GM19193 (cell line): ENCODE data around the gene GLUL.

Source experiments
- POLR2A ChIP-seq: IDR thresholded peaks from 4 replicates; pipeline ENCODE4 v1.6.1; 2011; ENCODE audit not compliant: insufficient read depth, insufficient read length; ENCODE audit errors: extremely low read depth

Gene GLUL

DNA sequence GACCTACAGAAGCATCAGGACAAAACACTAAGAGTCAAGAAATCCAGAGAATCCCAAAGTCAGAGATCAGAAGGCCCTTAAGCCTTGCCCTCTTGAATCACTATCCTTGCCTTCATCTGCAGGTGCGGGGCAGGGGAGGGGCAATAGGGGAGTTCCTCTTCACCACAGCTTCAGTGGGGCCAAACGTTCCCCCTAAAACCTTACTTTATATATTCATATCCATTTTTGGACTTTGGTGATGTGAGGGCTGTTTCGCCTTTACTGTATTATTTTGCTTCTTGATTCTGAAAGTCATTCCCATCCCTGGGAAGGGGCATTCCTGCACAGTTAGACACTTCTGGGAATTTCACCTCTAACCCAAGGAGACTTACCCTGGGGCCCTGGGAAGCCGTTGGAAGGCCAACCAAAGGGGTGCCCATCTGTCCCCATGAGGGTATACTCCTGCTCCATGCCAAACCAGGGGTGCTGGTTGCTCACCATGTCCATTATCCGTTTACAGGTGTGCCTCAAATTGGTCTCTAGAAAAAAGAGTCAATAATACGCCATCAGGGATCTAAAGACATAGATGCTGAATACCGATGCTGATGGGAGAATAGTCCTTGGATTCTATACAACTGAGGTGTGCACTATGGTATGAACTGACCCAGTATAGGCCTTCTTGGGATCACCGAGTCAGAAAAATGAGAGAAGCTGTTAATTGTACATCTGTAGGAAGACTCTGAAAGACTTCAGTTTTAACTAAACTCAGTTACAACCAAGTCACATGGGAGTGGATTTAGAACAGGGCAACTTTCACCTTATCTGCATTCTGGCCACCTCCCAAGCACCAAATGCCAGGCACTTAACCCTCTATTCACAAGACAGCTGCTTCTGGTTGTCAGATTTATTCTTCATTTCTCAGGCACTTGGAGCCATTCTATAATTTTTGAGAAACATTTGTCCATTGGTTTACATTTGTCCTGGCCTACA, 5.4 kb downstream of the GLUL start:
- no peak for TF ChIP-seq POLR2A

DNA sequence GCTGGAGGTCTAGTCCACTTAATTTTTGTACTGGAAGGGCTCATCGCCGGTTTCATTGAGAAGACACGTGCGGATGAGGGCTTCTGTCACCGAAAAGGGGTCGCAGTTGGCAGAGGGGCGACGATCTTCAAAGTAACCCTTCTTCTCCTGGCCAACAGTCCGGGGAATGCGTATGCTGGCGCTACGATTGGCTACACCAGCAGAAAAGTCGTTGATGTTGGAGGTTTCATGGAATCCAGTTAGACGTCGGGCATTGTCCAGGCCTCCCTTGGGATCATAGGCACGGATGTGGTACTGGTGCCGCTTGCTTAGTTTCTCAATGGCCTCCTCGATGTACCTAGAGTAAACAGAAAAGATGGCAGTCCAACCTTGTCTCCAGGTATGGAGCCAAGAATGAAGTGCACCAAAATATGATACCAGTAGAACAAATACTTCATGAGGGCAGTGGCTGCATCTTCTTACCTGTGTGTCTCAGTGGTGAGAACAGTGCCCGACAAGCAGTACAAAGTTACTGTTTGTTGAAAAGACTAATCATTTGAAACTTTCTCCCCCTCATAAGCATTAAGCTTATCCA, 7.1 kb downstream of the GLUL start:
- TF ChIP-seq POLR2A: no peak

DNA sequence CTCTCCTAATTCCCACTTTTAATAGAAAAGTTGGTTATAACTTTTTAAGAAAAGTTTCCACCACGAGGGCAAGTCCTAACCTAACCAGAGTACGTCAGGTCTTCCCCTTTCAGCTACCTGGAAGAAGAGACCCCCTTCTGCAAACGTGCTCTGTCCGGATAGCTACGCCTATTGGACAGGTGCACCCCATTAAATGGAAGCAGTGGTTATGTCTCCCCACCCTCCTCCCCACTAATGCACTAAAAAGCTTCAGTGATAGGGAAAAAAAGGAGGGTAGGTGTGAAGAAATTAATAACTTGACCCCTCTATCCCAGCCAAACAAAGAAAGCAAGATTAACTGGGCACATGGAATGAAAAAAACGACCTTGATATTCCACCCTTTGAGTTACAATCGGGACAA, 7.7 kb downstream of the GLUL start:
- no peak for TF ChIP-seq POLR2A

DNA sequence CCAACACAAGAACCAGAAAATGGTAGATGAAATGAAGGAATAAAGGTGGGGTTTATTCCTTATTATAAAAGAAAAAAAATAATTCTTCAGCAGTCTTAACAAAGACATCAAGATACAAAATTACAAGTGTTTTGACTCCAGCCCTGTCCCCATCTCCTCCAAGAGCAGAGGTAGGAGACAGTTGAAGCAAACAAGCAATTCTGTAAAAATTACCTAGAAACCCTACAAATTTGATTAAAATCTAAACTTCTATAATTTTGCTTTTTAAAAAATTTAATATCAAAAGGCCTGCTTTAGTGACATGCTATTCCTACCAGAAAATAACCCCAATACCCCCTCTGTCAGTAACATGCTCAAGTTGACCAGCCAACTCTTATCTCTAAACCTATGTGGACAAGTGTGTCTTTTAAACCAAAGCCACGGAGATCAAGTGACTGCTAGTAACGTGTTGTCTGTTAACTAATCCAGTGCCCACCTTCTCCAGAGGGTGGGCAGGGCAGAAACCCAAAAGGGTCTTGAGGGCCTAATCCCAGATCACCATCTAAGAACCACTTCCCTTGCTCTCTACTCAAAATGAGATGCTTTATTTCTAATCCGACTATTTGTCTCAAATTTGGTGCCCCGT, 8.4 kb downstream of the GLUL start:
- no peak for TF ChIP-seq POLR2A

DNA sequence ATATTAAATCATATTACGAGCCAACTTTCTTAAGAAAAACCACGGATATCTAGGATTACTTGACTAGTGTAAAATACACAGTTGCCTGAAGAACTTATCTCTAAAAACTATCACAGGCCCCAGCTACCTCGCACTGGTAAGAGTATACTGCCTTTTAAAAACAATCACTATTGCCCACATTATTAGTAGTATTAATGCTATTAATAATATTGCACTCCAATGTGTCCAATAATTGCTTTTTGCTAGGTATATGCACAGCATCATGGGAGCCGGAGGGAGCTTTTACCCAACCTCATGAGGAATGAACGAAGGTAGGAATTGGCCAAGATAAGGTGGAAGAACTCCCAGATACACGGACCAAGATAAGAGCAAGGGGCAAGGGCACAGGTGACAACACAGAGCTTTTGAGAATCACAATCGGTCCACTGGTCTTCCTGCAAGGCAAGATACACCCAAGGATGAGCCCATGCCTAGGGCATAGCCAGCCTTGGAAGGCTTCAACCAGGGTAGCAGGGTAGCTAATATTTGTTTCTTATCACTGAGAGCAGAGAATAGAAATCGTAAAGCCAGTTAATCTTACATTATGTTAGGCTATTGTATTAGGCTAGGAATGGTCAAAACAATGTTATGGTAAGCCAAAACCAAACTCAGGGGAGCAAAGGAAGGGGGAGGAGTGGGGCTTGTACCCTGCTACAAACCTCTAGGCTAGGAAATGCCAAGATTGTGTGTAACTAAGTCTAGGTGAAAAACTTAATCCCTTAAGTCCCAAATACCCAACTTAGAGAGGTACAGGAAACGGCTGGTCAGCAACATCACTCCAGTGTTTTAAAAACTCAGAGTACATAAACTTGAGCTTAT, 9.4 kb downstream of the GLUL start:
- no peak for TF ChIP-seq POLR2A

DNA sequence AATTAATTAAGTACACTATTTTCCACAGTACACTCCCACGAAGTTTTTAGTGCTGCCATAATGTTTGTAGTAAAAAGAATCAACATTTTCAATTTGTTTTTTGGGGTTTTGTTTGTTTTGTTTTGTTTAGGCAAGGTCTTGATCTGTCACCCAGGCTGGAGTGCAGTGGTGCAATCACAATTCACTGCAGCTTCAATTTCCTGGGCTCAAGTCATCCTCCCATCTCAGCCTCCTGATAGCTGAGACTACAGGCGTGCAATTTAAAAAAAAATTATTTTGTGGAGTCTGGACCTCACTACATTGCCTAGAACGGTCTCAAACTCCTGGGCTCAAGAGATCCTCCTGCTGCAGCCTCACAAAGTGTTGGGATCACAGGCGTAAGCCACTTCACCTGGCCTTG, 11.4 kb downstream of the GLUL start:
- TF ChIP-seq POLR2A: no peak

DNA sequence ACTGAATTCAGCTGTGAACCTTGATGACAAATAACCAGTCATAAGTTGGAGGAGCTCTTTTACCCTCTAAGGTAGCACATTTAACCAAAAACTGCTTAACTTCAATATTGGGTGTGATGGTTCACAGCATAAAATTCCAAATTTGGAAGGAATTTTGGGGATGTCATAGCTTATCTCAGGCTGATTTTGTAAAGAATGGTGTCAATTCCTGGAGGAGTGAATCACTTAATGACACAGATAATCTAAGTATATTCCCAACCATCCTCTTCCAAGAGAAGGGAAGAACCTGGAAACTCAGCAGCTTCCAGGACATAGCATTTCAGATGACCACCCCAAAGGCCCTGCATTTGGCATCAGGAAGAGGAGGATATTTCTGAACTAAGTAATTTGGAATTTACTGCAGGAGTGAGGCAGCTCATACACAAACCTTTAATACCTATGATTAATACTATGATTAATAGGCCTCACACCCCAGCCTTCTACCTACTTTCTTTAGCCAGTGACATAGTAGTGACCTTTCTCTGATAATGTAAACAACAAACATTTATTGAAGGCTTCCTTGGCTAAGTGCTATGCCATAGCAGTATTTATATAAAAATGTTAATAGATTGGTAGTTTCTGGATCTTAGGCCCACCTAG, 14.5 kb downstream of the GLUL start:
- TF ChIP-seq POLR2A: no peak

DNA sequence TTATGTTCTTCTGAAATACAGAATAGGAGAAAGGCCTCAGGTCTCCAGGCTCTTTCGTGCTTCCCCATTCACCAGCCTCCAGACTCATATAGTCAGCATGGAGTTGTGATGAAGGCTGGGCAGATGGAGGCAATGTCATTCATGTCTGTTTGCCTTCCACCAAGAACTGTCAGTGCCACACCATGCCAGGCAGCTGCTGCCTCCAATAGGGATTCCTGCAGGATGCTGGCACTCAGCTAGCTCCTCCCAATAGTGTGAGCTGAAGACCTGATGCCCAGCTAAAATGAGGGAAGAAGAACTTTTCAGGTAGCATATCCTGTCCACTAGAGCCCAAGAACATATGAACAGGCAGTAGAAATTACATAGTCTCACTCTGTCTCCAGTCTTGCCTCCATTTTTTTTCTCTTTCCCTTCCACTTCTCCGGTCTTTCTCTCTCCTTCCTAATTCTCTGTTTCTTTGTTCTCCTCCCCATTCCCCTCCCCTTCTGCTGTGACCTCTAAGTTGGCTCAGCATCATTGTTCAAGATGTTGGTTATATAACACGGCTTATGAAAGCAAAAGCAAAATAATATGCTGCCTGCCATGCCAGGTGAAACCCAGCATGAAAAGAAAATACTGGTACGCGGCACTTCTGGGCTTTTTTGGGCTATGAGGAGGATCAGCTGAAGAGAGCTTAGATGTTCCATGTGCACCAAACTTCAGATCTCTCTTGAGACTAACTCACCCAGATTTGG, 17.3 kb downstream of the GLUL start:
- TF ChIP-seq POLR2A: no peak

DNA sequence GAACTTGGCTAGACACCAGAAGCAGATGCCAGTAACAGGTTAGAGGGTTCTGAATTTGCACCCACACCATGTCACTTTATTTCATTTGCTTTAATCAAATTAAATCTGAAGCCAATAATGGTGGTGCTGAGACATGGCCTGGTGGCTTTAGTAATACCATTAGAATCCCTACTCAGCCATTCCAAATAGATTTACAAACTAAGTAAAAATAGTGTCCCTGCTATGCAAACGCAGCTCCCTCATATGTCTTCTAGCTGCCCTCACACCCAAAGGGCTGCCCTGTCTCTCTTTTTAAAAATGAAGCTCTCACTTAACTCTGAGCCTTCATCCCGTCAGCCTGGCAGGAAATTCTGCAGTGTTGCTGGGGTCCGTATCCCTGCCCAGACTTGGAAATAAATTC, 21.1 kb downstream of the GLUL start:
- no peak for TF ChIP-seq POLR2A

DNA sequence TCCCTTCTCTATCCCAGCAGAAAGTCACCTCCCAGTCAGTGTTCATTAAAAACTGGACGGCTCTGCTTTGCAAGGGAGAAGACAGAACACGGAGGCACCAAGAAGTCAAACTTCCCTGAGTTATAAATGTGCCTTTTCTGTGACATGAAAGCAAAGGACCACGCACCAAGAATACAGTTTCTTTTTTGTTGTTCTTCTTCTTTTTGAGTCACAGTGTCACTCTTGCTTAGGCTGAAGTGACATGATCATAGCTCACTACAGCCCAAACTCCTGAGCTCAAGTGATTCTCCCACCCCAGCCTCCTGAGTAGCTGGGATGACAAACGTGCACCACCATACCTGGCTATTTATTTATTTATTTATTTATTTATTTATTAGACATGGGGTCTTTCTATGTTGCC, 22.7 kb downstream of the GLUL start:
- TF ChIP-seq POLR2A: no peak

DNA sequence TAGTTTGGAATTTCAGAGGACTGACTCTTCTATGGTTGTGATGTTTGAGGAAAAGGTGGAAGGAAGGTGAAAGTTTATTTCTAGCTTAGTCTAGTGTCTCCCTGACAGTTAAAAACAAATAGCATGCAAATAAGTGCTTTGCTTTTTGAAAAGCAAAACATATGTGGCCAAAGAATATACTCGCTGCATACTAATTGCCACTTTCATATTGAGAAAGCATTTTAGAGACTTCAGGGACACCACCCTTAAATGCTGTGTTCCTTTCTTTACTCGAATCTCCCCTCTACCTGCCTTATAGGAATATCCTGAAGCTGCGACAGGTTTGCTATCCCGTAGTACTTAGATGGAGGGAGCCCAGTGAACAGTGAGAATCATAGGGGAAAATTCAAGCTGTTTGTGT, 23.2 kb downstream of the GLUL start:
- TF ChIP-seq POLR2A: no peak

DNA sequence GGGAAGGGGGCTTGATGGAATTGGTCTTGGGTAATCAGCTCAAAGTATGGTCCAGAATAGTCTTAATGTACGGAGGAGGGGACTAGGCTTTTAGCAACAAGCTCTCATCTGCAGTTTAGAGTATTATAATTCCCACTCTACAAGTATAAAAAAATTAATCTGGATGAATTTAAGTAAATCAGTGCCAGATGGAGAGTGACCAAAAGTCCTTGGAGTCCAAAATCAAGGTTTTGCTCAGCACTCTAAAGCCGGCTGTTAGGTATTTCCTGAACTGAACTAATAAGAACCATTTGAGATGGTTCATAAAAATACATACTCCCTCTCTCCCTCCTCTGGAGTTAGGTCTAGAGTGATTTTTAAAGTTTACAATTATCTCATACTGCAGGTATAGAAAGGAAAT, 23.7 kb downstream of the GLUL start:
- TF ChIP-seq POLR2A: no peak

DNA sequence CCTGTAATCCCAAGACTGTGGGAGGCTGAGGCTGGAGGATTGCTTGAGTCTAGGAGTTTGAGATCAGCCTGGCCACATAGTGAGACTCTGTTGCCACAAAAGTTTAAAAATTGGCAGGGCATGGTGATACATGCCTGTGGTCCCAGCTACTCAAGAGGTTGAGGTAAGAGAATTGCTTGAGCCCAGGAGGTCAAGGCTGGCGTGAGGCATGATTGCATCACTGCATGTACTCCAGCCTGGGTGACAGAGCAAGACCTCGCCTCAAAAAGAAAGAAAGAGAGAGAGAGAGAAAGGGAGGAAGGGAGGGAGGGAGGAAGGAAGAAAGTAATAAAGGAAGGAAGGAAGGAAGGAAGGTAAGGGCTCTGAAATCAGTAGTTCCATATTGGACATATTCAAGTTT, 25.0 kb downstream of the GLUL start:
- no peak for TF ChIP-seq POLR2A

DNA sequence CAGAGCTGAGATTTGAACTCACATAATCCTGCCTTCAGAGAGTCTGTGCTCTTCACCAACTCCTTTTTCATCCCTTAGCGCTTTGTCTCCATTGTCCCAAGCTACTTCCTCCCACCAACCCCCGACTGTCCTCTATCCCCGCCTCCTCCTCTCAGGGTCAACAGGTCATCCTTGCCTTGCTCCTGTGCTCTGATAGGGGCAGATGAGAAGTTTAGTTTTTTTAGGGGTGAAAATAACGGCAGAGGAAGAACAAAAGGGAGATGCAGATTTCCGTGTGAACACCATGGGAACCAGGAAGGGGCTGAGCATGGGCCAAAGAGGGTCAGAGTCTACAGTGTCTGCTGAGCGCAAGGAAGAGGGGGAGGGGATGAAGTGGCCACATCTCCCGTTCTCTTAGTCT, 31.9 kb downstream of the GLUL start:
- TF ChIP-seq POLR2A: no peak
